ENCODE results near the gene MTUS2.

MTUS2 gene

DNA sequence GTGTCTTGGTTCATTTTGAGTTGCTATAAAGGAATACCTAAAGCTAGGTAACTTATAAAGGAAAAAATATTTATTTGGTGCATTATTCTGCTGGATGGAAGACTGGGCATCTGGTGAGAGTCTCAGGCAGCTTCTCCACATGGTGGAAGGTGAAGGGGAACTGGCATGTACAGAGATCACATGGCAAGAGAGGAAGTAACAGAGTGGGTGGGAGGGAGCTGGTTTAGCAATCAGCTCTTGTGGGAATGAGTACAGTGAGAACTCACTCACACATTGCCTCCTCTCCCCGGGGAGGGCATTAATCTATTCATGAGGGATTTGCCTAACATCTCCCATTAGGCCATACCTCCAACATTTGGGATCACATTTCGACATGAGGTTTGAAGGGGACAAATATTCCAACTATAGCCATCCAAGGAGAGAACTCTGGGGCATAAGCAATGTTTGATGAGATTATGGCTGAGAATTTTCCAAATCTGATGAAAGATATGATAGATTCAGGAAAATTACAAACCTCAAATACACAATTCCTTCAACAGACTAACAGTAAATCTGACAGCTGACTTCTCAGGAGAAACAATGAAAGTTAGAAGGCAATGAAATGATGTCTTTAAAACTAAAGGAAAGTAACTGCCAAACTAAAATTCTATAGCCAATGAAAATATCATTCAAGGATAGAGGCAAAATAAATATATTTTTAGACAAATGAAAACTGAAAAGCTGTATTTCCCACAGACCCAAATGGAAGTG is 52.5 kb downstream of the MTUS2 start:
- Mint-ChIP-seq H3K4me3 (no peak overlapping the region), H3K27ac (no peak overlapping the region), H3K4me1 (no peaks in the 10 kb centered on the region), H3K9me3 (peaks cover 42% of the 10 kb centered on the region), H3K27me3 (ENCODE audit: low read depth, poor library complexity) (peaks cover 7% of the 10 kb centered on the region), H3K36me3 (ENCODE audit: low read depth) (no peaks in the 10 kb centered on the region)
- TF ChIP-seq, protein P1, sequence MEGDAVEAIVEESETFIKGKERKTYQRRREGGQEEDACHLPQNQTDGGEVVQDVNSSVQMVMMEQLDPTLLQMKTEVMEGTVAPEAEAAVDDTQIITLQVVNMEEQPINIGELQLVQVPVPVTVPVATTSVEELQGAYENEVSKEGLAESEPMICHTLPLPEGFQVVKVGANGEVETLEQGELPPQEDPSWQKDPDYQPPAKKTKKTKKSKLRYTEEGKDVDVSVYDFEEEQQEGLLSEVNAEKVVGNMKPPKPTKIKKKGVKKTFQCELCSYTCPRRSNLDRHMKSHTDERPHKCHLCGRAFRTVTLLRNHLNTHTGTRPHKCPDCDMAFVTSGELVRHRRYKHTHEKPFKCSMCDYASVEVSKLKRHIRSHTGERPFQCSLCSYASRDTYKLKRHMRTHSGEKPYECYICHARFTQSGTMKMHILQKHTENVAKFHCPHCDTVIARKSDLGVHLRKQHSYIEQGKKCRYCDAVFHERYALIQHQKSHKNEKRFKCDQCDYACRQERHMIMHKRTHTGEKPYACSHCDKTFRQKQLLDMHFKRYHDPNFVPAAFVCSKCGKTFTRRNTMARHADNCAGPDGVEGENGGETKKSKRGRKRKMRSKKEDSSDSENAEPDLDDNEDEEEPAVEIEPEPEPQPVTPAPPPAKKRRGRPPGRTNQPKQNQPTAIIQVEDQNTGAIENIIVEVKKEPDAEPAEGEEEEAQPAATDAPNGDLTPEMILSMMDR (IDR thresholded peaks at IDR 0.05), result no peak
- DNase-seq, result no peak

DNA sequence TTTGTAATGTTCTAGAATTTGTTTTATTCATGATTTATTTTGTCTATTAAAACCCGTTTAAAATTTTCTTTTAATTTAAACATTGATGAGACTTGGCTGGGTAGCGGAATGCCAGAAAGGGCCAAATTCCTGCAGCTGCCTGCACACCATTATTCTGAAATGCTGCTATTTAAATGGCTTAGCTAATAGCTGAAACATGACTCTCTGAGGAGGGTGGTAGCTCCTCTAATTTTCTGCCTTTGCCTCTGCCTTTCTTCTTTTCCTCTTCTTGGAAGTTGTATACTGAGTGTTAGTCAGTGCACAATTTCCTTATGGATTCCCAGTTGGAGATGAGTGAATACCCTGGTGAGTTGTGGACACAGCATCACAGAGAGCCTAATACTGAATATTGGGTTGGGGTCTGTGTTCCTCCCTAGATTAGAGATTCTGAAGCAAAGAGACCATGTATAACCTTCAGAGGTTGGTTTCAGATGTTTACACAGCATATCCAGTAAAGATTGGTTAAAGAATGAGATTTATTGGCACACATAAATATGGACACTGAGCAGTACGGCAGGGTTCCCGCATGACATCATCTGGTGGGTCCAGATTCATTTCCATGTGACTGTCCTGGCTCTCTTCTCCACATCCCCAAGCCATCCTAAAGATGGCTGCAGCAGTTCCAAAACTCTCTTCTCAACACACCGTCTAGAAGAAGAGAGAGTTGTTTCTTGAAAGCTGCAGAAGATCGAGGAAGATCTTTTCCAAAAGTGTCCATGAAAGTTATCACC is 55.9 kb downstream of the MTUS2 start:
- peaks cover 48% of the 10 kb centered on the region for H3K9me3 Mint-ChIP-seq
- H3K27ac Mint-ChIP-seq, result no peak overlapping the region

GRCh38 chr13:28877408-28877807 is 57.3 kb downstream of the MTUS2 start:
- no peaks in the 10 kb centered on the region for H3K4me1 Mint-ChIP-seq
- H3K27me3 Mint-ChIP-seq (ENCODE audit: low read depth, poor library complexity), result no peaks in the 10 kb centered on the region

More for the DNA sequence above, 55.9 kb downstream of the MTUS2 start:
- H3K4me3 Mint-ChIP-seq, result no peak overlapping the region
- TF ChIP-seq, protein P1 (IDR thresholded peaks at IDR 0.05), result no peak
- H3K27me3 Mint-ChIP-seq (ENCODE audit: low read depth, poor library complexity), result peaks cover 7% of the 10 kb centered on the region
- no peaks in the 10 kb centered on the region for H3K36me3 Mint-ChIP-seq (ENCODE audit: low read depth)
- no peak for DNase-seq
- no peaks in the 10 kb centered on the region for H3K4me1 Mint-ChIP-seq

DNA sequence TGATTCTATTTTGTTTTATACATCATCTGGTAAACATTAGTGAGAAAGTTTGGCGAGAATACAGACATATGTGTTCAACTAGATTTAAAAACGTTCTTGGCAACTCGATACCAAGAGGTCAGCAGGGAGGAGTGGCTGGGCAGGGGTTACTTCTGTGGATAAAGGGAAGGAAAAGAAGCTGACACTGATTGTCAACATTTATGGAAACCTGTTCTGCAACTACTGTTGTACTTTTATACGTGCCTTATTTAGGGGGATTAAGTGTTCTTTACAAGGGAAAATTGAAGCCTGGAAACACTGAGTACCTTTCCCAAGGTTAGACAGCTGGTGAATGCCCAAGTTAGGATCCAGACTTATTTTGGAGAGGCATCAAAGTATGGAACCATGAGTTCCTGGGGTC is 65.0 kb downstream of the MTUS2 start:
- no peak for DNase-seq
- H3K27me3 Mint-ChIP-seq (ENCODE audit: low read depth, poor library complexity), result no peaks in the 10 kb centered on the region
- no peaks in the 10 kb centered on the region for H3K4me1 Mint-ChIP-seq
- TF ChIP-seq, protein P1 (IDR thresholded peaks at IDR 0.05), result no peak
- H3K4me3 Mint-ChIP-seq, result no peak overlapping the region
- H3K27ac Mint-ChIP-seq, result no peak overlapping the region
- peaks cover 6% of the 10 kb centered on the region for H3K9me3 Mint-ChIP-seq
- no peaks in the 10 kb centered on the region for H3K36me3 Mint-ChIP-seq (ENCODE audit: low read depth)

More at GRCh38 chr13:28877408-28877807, 57.3 kb downstream of the MTUS2 start:
- Mint-ChIP-seq H3K27ac (no peak overlapping the region), H3K9me3 (peaks cover 35% of the 10 kb centered on the region), H3K4me3 (no peak overlapping the region), H3K36me3 (ENCODE audit: low read depth) (no peaks in the 10 kb centered on the region)
- no peak for DNase-seq
- TF ChIP-seq, protein P1 (IDR thresholded peaks at IDR 0.05), result no peak

DNA sequence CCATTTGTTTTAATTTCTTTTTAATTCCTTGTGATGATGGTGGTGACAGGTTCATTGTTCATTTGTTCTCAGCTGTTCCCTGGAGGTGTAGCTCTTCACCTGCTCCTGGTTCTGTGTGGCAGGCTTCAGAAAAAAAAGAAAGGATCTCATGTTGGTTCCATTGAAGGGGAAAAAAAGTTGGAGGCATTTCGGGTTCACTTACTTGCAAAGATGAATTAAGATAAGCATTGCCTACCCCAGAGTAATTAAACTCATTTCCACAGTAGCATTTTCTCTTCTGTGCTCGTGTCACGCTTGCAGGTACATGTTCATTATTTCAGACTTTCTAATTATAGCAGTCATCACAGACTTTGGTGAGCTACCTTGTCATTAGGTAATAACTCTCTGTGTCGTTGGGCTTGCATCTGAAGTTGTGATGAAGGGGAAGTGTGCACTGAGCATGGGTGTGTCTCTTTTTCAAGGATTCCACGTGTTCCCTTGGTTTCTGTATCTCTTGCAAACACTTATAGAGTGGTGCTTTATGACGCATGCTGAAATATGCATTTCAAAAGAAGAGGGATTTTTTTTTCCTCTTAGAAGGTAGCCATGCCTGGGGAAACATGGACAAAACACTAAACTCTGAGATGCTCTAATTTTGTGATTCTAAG is 69.1 kb downstream of the MTUS2 start:
- Mint-ChIP-seq H3K4me1 (no peaks in the 10 kb centered on the region), H3K27me3 (ENCODE audit: low read depth, poor library complexity) (peaks cover 4% of the 10 kb centered on the region), H3K27ac (no peak overlapping the region), H3K4me3 (no peak overlapping the region), H3K36me3 (ENCODE audit: low read depth) (no peaks in the 10 kb centered on the region), H3K9me3 (peaks cover 3% of the 10 kb centered on the region)
- DNase-seq, result no peak
- TF ChIP-seq, protein P1 (IDR thresholded peaks at IDR 0.05), result no peak
